A549 (cell line): ENCODE data around the gene LAMB1.
A peak's percentile ranks its signal among the peaks of the same experiment; 100 is the strongest.

ENCODE experiments used
- EP300 ChIP-seq, 2 experiments: fragments of >200 bp; sonication (Bioruptor Twin); formaldehyde crosslinking; IDR thresholded peaks; 2 replicates in 1 of 2; 3 replicates in 1 of 2; pipeline ENCODE4 v1.6.1; 2016 to 2017
- NFE2L2 ChIP-seq: fragments of 150-350 bp; conservative IDR thresholded peaks from 2 replicates; pipeline ENCODE4 v1.6.1; 2014; ENCODE audit warnings: low read length
- NPAS2 ChIP-seq: fragments of 250-450 bp; sonication (Bioruptor Pico); IDR thresholded peaks from 2 replicates; pipeline ENCODE4 v1.8.0; 2022; ENCODE audit warnings: mild to moderate bottlenecking, moderate library complexity, borderline replicate concordance
- POLR2A ChIP-seq: IDR thresholded peaks from 2 replicates; pipeline ENCODE4 v1.6.1; 2012; ENCODE audit warnings: mild to moderate bottlenecking, low read length
- RAD21 ChIP-seq, 2 experiments: fragments of >200 bp in 1 of 2; sonication (Bioruptor Twin) in 1 of 2; formaldehyde crosslinking in 1 of 2; IDR thresholded peaks in 1 of 2; conservative IDR thresholded peaks in 1 of 2; 2 replicates in 1 of 2; 3 replicates in 1 of 2; pipeline ENCODE4 v1.6.1; 2012 to 2018; ENCODE audit warnings: inconsistent platforms in 1 of 2
- RCOR1 ChIP-seq: fragments of 150-350 bp; IDR thresholded peaks from 2 replicates; pipeline ENCODE4 v1.6.1; 2014; ENCODE audit warnings: antibody characterized with exemption, low read length, low read depth
- RFX5 ChIP-seq: fragments of 450-650 bp; IDR thresholded peaks from 2 replicates; pipeline ENCODE4 v1.7.1; 2014; ENCODE audit warnings: antibody characterized with exemption, mild to moderate bottlenecking, moderate library complexity
- SMC3 ChIP-seq: fragments of >200 bp; sonication (Bioruptor Twin); formaldehyde crosslinking; IDR thresholded peaks from 3 replicates; pipeline ENCODE4 v1.6.1; 2018; ENCODE audit warnings: inconsistent platforms
- TF ChIP-seq, protein P1 (sequence below): fragments of >200 bp; sonication (Bioruptor Twin); formaldehyde crosslinking; IDR thresholded peaks from 3 replicates; pipeline ENCODE4 v1.5.1; 2016
- TF ChIP-seq, protein P2 (sequence below): IDR thresholded peaks from 2 replicates; pipeline ENCODE4 v1.6.1; 2012
- TF ChIP-seq, protein P3 (sequence below): fragments of 200-600 bp; sonication (generic); IDR thresholded peaks from 2 replicates; pipeline ENCODE4 v1.6.1; 2016; ENCODE audit warnings: antibody characterized with exemption, mild to moderate bottlenecking, moderate library complexity
- TF ChIP-seq, protein P4 (sequence below): fragments of 250-450 bp; sonication (Bioruptor Pico); IDR thresholded peaks from 2 replicates; pipeline ENCODE4 v1.5.0; 2021; ENCODE audit warnings: mild to moderate bottlenecking, moderate library complexity, borderline replicate concordance

DNA sequence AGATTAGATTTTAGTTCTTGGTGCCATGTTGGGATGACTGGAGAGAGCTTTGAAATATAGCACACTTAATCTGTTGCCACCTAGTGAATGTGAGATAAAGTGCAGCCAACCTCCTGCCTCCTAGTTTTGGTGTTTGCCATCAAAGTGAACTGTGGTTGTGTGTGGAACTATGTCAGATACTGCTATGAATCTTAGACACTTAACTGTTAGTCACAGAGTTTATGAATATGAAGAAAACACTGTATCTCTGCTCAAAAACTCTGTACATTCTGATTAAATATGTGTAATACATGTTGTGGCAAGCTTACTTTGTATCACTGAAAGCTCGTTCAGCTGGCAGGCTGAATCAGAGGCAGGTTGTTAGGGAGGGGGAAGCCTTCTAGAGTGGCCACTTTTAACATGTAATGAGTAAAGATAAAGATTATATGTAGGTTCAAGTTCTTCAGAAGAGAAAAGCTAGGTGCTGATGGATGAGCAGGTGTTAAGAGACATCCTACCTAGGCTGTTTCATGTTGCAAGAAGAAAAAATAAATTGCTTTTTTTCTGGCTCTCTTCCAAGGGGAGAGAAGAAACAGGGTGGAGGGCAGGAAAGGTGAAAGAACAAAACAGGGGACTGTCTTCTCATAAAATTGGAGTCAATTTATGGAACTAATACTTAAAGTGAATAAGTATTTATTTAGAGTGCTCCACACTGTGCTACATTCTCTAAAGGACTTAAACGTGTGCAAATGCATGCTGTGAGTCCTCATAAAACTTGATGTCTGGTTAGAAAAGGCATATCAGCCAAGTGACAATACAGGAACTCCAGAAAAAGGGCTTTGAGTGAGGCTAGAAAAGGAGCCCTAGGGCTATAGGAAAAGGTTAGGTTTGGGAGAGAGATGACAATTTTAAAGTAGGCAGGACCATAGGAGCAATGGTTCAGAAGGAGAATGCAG is 14.1 kb upstream of the LAMB1 start:
- TF ChIP-seq, protein P1, sequence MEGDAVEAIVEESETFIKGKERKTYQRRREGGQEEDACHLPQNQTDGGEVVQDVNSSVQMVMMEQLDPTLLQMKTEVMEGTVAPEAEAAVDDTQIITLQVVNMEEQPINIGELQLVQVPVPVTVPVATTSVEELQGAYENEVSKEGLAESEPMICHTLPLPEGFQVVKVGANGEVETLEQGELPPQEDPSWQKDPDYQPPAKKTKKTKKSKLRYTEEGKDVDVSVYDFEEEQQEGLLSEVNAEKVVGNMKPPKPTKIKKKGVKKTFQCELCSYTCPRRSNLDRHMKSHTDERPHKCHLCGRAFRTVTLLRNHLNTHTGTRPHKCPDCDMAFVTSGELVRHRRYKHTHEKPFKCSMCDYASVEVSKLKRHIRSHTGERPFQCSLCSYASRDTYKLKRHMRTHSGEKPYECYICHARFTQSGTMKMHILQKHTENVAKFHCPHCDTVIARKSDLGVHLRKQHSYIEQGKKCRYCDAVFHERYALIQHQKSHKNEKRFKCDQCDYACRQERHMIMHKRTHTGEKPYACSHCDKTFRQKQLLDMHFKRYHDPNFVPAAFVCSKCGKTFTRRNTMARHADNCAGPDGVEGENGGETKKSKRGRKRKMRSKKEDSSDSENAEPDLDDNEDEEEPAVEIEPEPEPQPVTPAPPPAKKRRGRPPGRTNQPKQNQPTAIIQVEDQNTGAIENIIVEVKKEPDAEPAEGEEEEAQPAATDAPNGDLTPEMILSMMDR: peak; percentile 58
- TF ChIP-seq, protein P2, sequence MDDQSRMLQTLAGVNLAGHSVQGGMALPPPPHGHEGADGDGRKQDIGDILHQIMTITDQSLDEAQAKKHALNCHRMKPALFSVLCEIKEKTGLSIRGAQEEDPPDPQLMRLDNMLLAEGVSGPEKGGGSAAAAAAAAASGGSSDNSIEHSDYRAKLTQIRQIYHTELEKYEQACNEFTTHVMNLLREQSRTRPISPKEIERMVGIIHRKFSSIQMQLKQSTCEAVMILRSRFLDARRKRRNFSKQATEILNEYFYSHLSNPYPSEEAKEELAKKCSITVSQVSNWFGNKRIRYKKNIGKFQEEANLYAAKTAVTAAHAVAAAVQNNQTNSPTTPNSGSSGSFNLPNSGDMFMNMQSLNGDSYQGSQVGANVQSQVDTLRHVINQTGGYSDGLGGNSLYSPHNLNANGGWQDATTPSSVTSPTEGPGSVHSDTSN: no peak
- TF ChIP-seq, protein P3, sequence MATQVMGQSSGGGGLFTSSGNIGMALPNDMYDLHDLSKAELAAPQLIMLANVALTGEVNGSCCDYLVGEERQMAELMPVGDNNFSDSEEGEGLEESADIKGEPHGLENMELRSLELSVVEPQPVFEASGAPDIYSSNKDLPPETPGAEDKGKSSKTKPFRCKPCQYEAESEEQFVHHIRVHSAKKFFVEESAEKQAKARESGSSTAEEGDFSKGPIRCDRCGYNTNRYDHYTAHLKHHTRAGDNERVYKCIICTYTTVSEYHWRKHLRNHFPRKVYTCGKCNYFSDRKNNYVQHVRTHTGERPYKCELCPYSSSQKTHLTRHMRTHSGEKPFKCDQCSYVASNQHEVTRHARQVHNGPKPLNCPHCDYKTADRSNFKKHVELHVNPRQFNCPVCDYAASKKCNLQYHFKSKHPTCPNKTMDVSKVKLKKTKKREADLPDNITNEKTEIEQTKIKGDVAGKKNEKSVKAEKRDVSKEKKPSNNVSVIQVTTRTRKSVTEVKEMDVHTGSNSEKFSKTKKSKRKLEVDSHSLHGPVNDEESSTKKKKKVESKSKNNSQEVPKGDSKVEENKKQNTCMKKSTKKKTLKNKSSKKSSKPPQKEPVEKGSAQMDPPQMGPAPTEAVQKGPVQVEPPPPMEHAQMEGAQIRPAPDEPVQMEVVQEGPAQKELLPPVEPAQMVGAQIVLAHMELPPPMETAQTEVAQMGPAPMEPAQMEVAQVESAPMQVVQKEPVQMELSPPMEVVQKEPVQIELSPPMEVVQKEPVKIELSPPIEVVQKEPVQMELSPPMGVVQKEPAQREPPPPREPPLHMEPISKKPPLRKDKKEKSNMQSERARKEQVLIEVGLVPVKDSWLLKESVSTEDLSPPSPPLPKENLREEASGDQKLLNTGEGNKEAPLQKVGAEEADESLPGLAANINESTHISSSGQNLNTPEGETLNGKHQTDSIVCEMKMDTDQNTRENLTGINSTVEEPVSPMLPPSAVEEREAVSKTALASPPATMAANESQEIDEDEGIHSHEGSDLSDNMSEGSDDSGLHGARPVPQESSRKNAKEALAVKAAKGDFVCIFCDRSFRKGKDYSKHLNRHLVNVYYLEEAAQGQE: no peak
- TF ChIP-seq SMC3 (peak; percentile 69), POLR2A (no peak), RCOR1 (no peak), EP300 (IDR thresholded peaks at IDR 0.05) (no peak), NFE2L2 (no peak), NPAS2 (no peak), RFX5 (no peak), RAD21 (conservative IDR thresholded peaks at IDR 0.05 in 1 of 2, IDR thresholded peaks at IDR 0.05 in 1 of 2) (peak; percentile 67 to 70)
- TF ChIP-seq, protein P4, sequence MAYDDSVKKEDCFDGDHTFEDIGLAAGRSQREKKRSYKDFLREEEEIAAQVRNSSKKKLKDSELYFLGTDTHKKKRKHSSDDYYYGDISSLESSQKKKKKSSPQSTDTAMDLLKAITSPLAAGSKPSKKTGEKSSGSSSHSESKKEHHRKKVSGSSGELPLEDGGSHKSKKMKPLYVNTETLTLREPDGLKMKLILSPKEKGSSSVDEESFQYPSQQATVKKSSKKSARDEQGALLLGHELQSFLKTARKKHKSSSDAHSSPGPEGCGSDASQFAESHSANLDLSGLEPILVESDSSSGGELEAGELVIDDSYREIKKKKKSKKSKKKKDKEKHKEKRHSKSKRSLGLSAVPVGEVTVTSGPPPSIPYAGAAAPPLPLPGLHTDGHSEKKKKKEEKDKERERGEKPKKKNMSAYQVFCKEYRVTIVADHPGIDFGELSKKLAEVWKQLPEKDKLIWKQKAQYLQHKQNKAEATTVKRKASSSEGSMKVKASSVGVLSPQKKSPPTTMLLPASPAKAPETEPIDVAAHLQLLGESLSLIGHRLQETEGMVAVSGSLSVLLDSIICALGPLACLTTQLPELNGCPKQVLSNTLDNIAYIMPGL (CRISPR knock-in tag): no peak
